ENCODE data around the gene NFKBIE.

Gene NFKBIE

GRCh38 chr6:44235891-44236516, 29.3 kb downstream of the NFKBIE start:
- Histone ChIP-seq H4K20me1 (ENCODE audit: insufficient read depth) (no peaks in the 10 kb centered on the region), H3K4me2 (no peak overlapping the region), H3K4me3 (IDR thresholded peaks at IDR 0.05; ENCODE audit: insufficient read depth, low read depth, low read length) (no peak overlapping the region), H3K27me3 (ENCODE audit: insufficient read depth, low read depth) (no peaks in the 10 kb centered on the region), H3K36me3 (ENCODE audit: insufficient read depth) (no peaks in the 10 kb centered on the region), H3K27ac (no peak overlapping the region), H2AFZ (ENCODE audit: low read depth) (no peak overlapping the region), H3K79me2 (ENCODE audit: insufficient read depth, low read depth) (no peaks in the 10 kb centered on the region), H3K4me1 (ENCODE audit: low read depth, poor library complexity, severe bottlenecking) (peaks cover 14% of the 10 kb centered on the region), H3K9ac (no peak overlapping the region)
- TF ChIP-seq CTCF (conservative IDR thresholded peaks at IDR 0.05; ENCODE audit: low read depth, low read length) = no peak

- Histone ChIP-seq H3K4me1 (ENCODE audit: low read depth, poor library complexity, severe bottlenecking) (peaks cover 14% of the 10 kb centered on the region), H4K20me1 (ENCODE audit: insufficient read depth) (no peaks in the 10 kb centered on the region), H3K36me3 (ENCODE audit: insufficient read depth) (no peaks in the 10 kb centered on the region), H3K79me2 (ENCODE audit: insufficient read depth, low read depth) (no peaks in the 10 kb centered on the region), H3K27ac (no peak overlapping the region), H3K4me3 (IDR thresholded peaks at IDR 0.05; ENCODE audit: insufficient read depth, low read depth, low read length) (no peak overlapping the region), H2AFZ (ENCODE audit: low read depth) (no peak overlapping the region), H3K9ac (no peak overlapping the region), H3K27me3 (ENCODE audit: insufficient read depth, low read depth) (no peaks in the 10 kb centered on the region), H3K4me2 (no peak overlapping the region)
- no peak for TF ChIP-seq CTCF (conservative IDR thresholded peaks at IDR 0.05; ENCODE audit: low read depth, low read length)
These were observed 30.1 kb downstream of the NFKBIE start for GRCh38 chr6:44235269-44235668.

GRCh38 chr6:44234101-44235025, 31.0 kb downstream of the NFKBIE start:
- no peaks in the 10 kb centered on the region for H3K79me2 ChIP-seq (ENCODE audit: insufficient read depth, low read depth)
- no peak overlapping the region for H2AFZ ChIP-seq (ENCODE audit: low read depth)
- peak; percentile 84 for TF ChIP-seq CTCF (conservative IDR thresholded peaks at IDR 0.05; ENCODE audit: low read depth, low read length)
- peaks cover 14% of the 10 kb centered on the region for H3K4me1 ChIP-seq (ENCODE audit: low read depth, poor library complexity, severe bottlenecking)
- H3K4me3 ChIP-seq (IDR thresholded peaks at IDR 0.05; ENCODE audit: insufficient read depth, low read depth, low read length) = no peak overlapping the region
- no peak overlapping the region; the same call in 1 of the 2 replicates for H3K27ac ChIP-seq
- no peak overlapping the region for H3K9ac ChIP-seq
- H3K4me2 ChIP-seq = no peak overlapping the region
- no peaks in the 10 kb centered on the region for H3K27me3 ChIP-seq (ENCODE audit: insufficient read depth, low read depth)
- H4K20me1 ChIP-seq (ENCODE audit: insufficient read depth) = no peaks in the 10 kb centered on the region
- no peaks in the 10 kb centered on the region for H3K36me3 ChIP-seq (ENCODE audit: insufficient read depth)

GRCh38 chr6:44233567-44234100, 31.7 kb downstream of the NFKBIE start:
- no peak overlapping the region for H3K9ac ChIP-seq
- H3K27ac ChIP-seq = no peak overlapping the region; the same call in 1 of the 2 replicates
- peaks cover 13% of the 10 kb centered on the region for H3K4me1 ChIP-seq (ENCODE audit: low read depth, poor library complexity, severe bottlenecking)
- no peak for TF ChIP-seq CTCF (conservative IDR thresholded peaks at IDR 0.05; ENCODE audit: low read depth, low read length)
- H3K79me2 ChIP-seq (ENCODE audit: insufficient read depth, low read depth) = no peaks in the 10 kb centered on the region
- H3K27me3 ChIP-seq (ENCODE audit: insufficient read depth, low read depth) = no peaks in the 10 kb centered on the region
- no peak overlapping the region for H2AFZ ChIP-seq (ENCODE audit: low read depth)
- H3K36me3 ChIP-seq (ENCODE audit: insufficient read depth) = no peaks in the 10 kb centered on the region
- no peak overlapping the region for H3K4me3 ChIP-seq (IDR thresholded peaks at IDR 0.05; ENCODE audit: insufficient read depth, low read depth, low read length)
- H3K4me2 ChIP-seq = no peak overlapping the region
- no peaks in the 10 kb centered on the region for H4K20me1 ChIP-seq (ENCODE audit: insufficient read depth)
